Measurements from ENCODE around the gene HSPB6.

Gene HSPB6

DNA sequence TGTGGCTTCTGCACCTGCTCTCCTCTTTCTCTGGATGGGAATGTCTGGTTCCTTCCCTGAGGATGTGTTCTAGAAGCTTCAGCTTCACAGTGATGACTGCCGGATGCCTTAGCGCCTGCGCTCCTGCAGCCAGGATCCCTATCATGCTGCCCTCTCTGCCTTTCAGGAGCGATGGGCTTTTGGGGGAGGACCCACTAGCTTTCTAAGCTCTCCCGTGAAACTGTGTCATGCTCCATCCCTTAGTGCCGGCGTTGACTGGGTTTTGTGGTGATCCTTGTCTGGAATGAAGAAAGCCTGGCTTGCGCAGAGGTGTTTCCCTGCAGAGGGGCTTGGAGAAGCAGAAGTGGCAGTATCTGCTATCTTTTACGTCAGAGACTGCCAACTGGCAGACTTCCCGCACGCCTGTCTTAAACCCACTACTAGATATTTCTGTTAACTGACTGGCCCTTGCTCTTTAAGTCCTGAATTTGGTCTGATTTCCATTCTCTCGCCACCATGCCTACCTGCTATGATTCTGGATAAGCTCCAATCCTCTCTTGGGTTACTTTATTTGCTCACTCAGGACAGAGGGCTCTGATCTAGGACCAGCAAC, 42.8 kb downstream of the HSPB6 start:
- DNase-seq, result no peak

- no peak for DNase-seq
These were observed 43.4 kb downstream of the HSPB6 start for GRCh38 chr19:35713506-35713850.

DNA sequence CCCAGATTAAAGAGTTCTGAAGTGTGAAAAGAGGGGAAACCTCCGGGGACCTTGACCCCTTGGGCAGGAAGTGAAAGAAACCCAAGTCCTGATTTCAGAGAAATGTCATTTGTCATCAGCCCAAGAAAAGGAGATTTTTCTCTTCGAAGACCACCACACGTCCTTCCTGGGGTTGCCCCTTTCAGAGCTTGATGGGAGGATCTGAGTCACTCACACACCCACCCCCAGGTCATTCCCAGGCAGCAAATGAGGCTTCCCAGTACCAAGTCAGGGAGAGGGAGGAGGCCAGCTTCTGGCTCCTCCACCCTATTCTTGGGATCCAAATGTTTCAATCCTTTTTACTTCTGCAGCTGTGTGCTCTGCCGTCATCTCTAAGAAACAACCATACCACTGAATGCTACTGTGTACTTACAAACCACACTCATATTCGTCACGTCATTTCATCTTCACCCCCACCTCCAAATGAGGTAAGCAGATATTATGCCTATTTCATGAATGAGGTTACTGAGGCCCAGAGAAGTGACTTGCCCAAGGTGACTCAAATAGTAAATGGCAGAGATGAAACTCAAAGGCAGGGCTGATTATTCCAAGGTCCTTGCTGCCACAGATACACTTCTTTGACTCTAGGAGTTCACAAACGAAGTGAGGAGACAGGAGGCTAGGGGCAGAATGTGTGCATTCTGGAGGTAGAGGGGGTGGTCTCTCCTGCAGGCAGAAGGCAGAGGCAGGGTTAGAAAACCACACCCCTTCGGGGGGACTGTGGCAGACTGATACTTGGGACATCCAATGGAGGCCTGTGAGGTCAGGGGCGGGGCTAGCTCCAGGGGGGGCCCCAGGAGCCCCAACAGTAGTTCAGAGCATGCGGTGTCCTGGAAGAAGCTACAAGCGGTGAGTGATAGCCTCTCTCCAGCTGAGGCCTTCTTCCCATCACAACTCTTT, 44.0 kb downstream of the HSPB6 start:
- no peak for DNase-seq

GRCh38 chr19:35710784-35711723, 45.8 kb downstream of the HSPB6 start:
- DNase-seq, result no peak

DNA sequence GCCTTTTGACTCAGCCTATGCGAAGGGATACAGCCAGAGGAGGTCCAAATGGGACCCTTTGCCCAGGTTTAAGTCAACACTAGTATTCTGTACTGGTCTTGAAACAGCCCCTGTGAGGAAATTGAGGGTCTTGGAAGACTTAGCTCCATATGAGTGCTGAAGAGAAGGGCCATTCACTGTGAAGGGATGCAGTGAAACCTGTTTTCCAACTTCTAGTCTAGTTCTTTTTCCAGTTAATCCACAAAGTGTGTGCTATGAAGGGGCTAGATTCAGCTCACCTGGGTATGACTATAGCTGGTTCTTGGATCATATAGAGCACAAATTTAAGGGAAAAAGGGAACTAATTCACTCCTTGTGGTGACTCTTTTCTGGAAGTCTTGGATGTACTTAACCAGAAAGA, 48.4 kb downstream of the HSPB6 start:
- DNase-seq, result no peak

Measured in fibroblast of skin of right biceps (primary cell).